ENCODE data around the gene CRYGN. TPM values are rescaled to one million over a fixed set of nuclear protein-coding genes. Genes with fewer than 3 reads are reported as not detected.

The CRYGN gene
- total and polyA plus RNA-seq, 9 of the 15 experiments (the other 6 are each of a cell fraction or from before 2014, with no cell fraction given): not detected

DNA sequence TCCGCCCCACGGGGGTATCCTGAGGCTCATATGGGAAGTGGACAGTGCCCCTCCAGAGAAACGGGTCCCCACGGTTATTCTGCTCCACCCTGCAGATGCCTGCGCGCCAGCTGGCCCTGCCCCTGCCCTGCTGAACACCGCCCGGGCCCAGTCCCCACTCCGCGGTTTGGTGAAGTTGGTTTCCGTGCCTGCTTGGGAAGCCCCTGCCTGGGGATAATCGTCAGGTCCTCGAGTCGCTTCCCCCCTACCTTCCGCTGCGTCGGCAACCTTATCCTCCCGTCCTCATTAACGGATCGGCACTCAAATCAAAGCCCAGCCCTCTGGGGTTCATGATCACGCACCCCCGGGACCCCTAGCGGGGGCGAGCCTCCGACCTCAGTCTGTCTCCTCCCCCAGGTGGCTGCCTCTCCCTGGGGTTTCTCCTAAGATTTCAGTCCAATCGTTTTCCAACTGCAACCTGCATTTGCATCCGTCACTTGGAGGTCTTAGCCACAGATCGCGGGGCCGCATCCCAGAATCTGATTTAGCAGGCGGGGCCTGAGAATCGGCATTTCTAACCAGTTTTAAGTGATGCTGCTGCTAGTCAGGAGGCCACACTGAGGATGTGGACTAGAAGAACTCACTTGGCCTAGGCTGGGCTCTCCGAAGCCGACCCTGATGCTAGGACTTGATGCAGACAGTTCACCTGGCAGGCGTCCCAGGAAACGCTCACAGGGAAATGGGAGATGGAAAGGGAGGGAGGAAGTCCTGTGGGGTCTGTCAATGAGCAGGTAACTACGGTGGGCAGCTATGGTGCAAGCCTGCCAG lies 57.7 kb downstream of the CRYGN start:
- H3K27ac ChIP-seq (ENCODE audit: extremely low read depth, low read depth, low read length): no peak overlapping the region
- no peak overlapping the region for H2AFZ ChIP-seq (ENCODE audit: low read depth, low read length)
- H3K9ac ChIP-seq (ENCODE audit: insufficient read depth in 1 of 2, low read depth in 2 of 2, low read length in 2 of 2): no peak overlapping the region
- no peak overlapping the region for H3K4me3 ChIP-seq
- H3K9me3 ChIP-seq (replicated peaks; ENCODE audit: control insufficient read depth, insufficient read depth, low read depth, low read length): no peaks in the 10 kb centered on the region
- in situ Hi-C loops (cut with MboI): no loop called here
- FAIRE-seq (no peak), ATAC-seq (no peak), DNase-seq (ENCODE audit: extremely low read depth in 1 of 4, low spot score in 3 of 4) (no peak)
- no peak for TF ChIP-seq ZNF589 (CRISPR knock-in tag; IDR thresholded peaks at IDR 0.05; ENCODE audit: low read depth)
- no peak for TF ChIP-seq MYC (IDR thresholded peaks at IDR 0.05; ENCODE audit: low read depth, low read length)
- TF ChIP-seq MYC (CRISPR knock-in tag; IDR thresholded peaks at IDR 0.05; ENCODE audit: borderline replicate concordance, low read depth): no peak
- peak; percentile 10 for TF ChIP-seq HMGN3 (IDR thresholded peaks at IDR 0.05; ENCODE audit: borderline replicate concordance, extremely low read depth, insufficient read length, low read depth, low read length)
- no peak for TF ChIP-seq CSDE1 (IDR thresholded peaks at IDR 0.05)
- 50% methylated on average over 37 of the region's 37 CpGs for WGBS (ENCODE audit: insufficient coverage, low coverage, missing lambda C conversion rate)
- intact Hi-C loops (cut with micrococcal nuclease): no loop called here
- no peaks in the 10 kb centered on the region for H3K79me2 ChIP-seq (ENCODE audit: control insufficient read depth, insufficient read depth, low read length)
- H3K4me2 ChIP-seq (ENCODE audit: insufficient read depth, low read length): no peak overlapping the region
- ChIA-PET CTCF (ENCODE audit: low intra/inter-chr PET ratio) (no interaction called here), POLR2A (interaction anchor here (0.6 kb wide), 1 partner anchor 416 kb away, joined by 3 read pairs; no protein-coding TSS in a partner anchor)
- H4K20me1 ChIP-seq (replicated peaks; ENCODE audit: control insufficient read depth, insufficient read depth, low read length): 0 out of 2 replicates have a peak, but pooled peaks cover 5% of the 10 kb centered on the region
- peaks cover 12 to 53% of the 10 kb centered on the region in 2 experiments; a peak in 3 of 5 replicates for H3K27me3 ChIP-seq (ENCODE audit: control insufficient read depth in 2 of 2, insufficient read depth in 2 of 2, low read length in 2 of 2)
- no peaks in the 10 kb centered on the region for H3K9me1 ChIP-seq (ENCODE audit: control insufficient read depth, insufficient read depth, low read length)
- no TSS peak for BruUV-seq (replicated peaks)
- H3K36me3 ChIP-seq (ENCODE audit: control insufficient read depth, insufficient read depth, low read length): peaks cover 5% of the 10 kb centered on the region; the same call in 1 of the 3 replicates
- H3K4me1 ChIP-seq (replicated peaks in 1 of 2; ENCODE audit: control insufficient read depth in 2 of 2, insufficient read depth in 2 of 2, low read length in 2 of 2): peaks cover 0 to 61% of the 10 kb centered on the region in 2 experiments; a peak in 3 of 5 replicates
